Anterior cingulate cortex (tissue), 58 donors: ENCODE results near the gene MPDZ.
A peak's percentile ranks its signal among the peaks of the same experiment; 100 is the strongest.

Source experiments
- DNase-seq, 58 donors: peaks; one replicate each; lab custom pipeline; 2025; lab: John Stamatoyannopoulos, UW

Gene MPDZ

GRCh38 chr9:13140843-13141592 lies 138.5 kb downstream of the MPDZ start:
- peak in 3 of 58 donors; percentile 12 to 29 (median 13) for DNase-seq

- peak in 25 of 58 donors; percentile 6 to 61 (median 37) for DNase-seq
Measured at GRCh38 chr9:13139641-13140171, 139.8 kb downstream of the MPDZ start.

- DNase-seq = no peak
Measured at GRCh38 chr9:13137426-13137825, 142.1 kb downstream of the MPDZ start.

- DNase-seq = no peak
Measured at GRCh38 chr9:13131991-13132390, 147.5 kb downstream of the MPDZ start.

- no peak for DNase-seq
Measured at GRCh38 chr9:13131416-13131815, 148.1 kb downstream of the MPDZ start.

GRCh38 chr9:13128266-13128860 lies 151.1 kb downstream of the MPDZ start:
- DNase-seq = no peak

GRCh38 chr9:13127131-13127530 lies 152.4 kb downstream of the MPDZ start:
- no peak for DNase-seq

GRCh38 chr9:13125261-13125660 lies 154.2 kb downstream of the MPDZ start:
- no peak for DNase-seq

GRCh38 chr9:13122756-13123369 lies 156.6 kb downstream of the MPDZ start:
- peak in 6 of 58 donors; percentile 12 to 27 (median 19) for DNase-seq

GRCh38 chr9:13118313-13118712 lies 161.2 kb downstream of the MPDZ start:
- no peak for DNase-seq

- DNase-seq = no peak
Measured at GRCh38 chr9:13116292-13116691, 163.2 kb downstream of the MPDZ start.

- peak in 1 of 58 donors; percentile 7 for DNase-seq
Measured at GRCh38 chr9:13113751-13114150, 165.7 kb downstream of the MPDZ start.

- DNase-seq = no peak
Measured at GRCh38 chr9:13113216-13113615, 166.3 kb downstream of the MPDZ start.

- DNase-seq = no peak
Measured at GRCh38 chr9:13111778-13112177, 167.7 kb downstream of the MPDZ start.

- DNase-seq = peak in 21 of 58 donors; percentile 1 to 69 (median 22)
Measured at GRCh38 chr9:13110766-13111417, 168.6 kb downstream of the MPDZ start.

- no peak for DNase-seq
Measured at GRCh38 chr9:13109781-13110180, 169.7 kb downstream of the MPDZ start.

- no peak for DNase-seq
Measured at GRCh38 chr9:13107008-13107407, 172.5 kb downstream of the MPDZ start.

- DNase-seq = no peak
Measured at GRCh38 chr9:13100914-13101572, 178.4 kb downstream of the MPDZ start.

- DNase-seq = no peak
Measured at GRCh38 chr9:13095056-13095455, 184.4 kb downstream of the MPDZ start.

GRCh38 chr9:13090628-13091027 lies 188.9 kb downstream of the MPDZ start:
- no peak for DNase-seq
